SK-N-MC (cell line): ENCODE data around the gene FBH1.
"Not testable (repeated sequence)": the region's sequence is repeated elsewhere in the genome, so short reads cannot be mapped to it uniquely, and the experiment has no call there.

Experiments
- DNase-seq: peaks from one replicate; pipeline ENCODE4 v3.0.0-alpha.2; 2011; ENCODE audit warnings: low read depth, low spot score
- H3K27ac ChIP-seq: fragments of 200-600 bp; sonication (generic); 2 replicates; pipeline ENCODE4 v1.5.1; 2016; ENCODE audit warnings: mixed run types
- H3K36me3 ChIP-seq: fragments of 200-600 bp; sonication (generic); 2 replicates; pipeline ENCODE4 v1.6.1; 2017; ENCODE audit warnings: antibody characterized with exemption, low read length, mixed read lengths; ENCODE audit not compliant: insufficient read depth
- H3K4me3 ChIP-seq: fragments of 200-600 bp; sonication (generic); 2 replicates; pipeline ENCODE4 v1.5.1; 2016
- H3K9ac ChIP-seq: fragments of 200-600 bp; sonication (generic); 2 replicates; pipeline ENCODE4 v1.8.0; 2017; ENCODE audit warnings: mixed run types, mixed read lengths; ENCODE audit not compliant: insufficient read length
- H3K9me3 ChIP-seq: fragments of 200-600 bp; sonication (generic); 2 replicates; pipeline ENCODE4 v1.6.1; 2017; ENCODE audit warnings: low read depth, mild to moderate bottlenecking, antibody characterized with exemption, low read length, moderate library complexity, mixed read lengths
- EZH2 ChIP-seq: fragments of 200-600 bp; sonication (generic); IDR thresholded peaks from one replicate; pipeline ENCODE4 v1.6.1; 2017; ENCODE audit warnings: antibody characterized with exemption
- FOXP2 ChIP-seq: optimal IDR thresholded peaks from 2 replicates; pipeline ENCODE3; 2011; ENCODE audit warnings: mild to moderate bottlenecking, moderate library complexity; ENCODE audit not compliant: insufficient read depth; ENCODE audit errors: extremely low read length, control extremely low read depth
- POLR2AphosphoS5 ChIP-seq: IDR thresholded peaks from 2 replicates; pipeline ENCODE4 v1.6.1; 2012; ENCODE audit warnings: mild to moderate bottlenecking, low read depth, low read length, borderline replicate concordance

FBH1 gene

DNA sequence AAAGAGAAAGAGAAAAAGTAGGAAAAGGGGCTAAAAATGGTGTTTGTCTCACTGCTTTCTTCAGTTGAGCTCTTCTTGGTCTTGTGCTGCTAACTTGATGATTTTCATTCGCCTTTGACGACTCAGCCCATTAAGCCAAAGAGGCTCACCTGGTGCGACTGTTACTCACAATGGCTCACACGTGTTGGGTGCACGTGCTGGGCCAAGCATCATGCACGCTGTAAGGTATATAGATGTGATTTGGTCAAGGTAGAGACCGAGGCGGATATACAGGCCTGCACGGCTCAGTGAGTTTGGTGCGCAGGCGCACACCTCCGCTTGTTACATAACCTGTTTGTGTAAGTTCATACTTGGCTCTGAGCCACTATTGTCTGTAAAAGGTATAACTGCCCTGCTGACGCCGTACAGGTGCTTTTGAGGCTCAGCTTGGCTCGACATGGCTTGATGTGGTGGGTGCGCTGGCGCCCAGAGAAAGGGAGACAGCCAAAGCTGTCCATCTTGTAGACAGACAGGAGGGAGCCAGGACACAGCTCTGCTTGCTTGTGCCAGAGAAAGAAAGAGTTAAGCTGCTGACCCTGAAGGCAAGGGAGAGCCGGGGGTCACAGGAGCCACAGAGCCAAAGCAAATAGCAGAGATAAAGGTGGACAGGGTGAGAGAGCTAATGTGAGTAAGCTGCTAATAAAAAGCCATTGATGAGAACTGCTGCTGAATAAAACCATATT, 33.9 kb upstream of the FBH1 start:
- DNase-seq, result no peak
- Histone ChIP-seq H3K9me3 (no peaks in the 10 kb centered on the region), H3K36me3 (no peaks in the 10 kb centered on the region), H3K27ac (no peak overlapping the region), H3K4me3 (no peak overlapping the region), H3K9ac (no peak overlapping the region)
- TF ChIP-seq EZH2 (no peak), POLR2AphosphoS5 (no peak), FOXP2 (no peak)

DNA sequence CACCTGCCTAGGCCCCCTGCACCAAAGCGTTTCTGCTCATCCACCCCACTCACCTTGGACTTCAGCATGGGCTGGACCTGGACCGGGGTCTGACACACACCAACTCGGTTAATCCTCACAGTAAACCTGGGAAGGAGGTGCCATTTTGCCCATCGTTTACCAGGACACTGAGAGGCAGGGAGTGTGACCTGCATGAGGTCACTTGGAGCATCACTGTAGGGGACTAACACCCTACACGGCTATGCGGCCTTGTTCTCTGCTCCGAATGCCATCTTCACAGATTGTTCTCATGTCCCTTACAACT, 33.4 kb upstream of the FBH1 start:
- TF ChIP-seq FOXP2 (no peak), EZH2 (no peak), POLR2AphosphoS5 (no peak)
- Histone ChIP-seq H3K27ac (no peak overlapping the region), H3K9ac (no peak overlapping the region), H3K9me3 (no peaks in the 10 kb centered on the region), H3K4me3 (no peak overlapping the region), H3K36me3 (no peaks in the 10 kb centered on the region)
- DNase-seq, result no peak

DNA sequence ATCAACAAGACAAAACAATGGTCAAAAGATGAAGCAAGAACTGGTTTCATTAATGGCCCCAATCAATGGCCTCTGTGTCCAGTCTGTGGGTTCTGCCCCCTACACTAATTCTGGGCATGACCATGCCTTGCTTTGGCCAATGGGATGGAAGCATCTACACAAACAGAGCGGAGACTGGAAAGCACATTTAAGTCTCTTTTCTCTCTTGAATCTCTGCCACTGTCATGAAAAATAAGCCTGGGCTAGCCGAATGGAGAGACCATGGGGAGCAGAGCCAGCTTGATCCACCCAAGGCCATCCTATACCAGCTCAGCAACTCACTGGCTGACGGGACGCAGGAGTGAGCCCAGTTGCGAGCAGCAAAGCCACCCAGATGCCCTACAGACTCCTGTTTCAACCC, 31.2 kb upstream of the FBH1 start:
- Histone ChIP-seq H3K9me3 (no peaks in the 10 kb centered on the region), H3K9ac (no peak overlapping the region), H3K27ac (no peak overlapping the region), H3K4me3 (no peak overlapping the region), H3K36me3 (no peaks in the 10 kb centered on the region)
- TF ChIP-seq EZH2, result no peak
- TF ChIP-seq POLR2AphosphoS5, result no peak
- TF ChIP-seq FOXP2, result no peak
- no peak for DNase-seq

DNA sequence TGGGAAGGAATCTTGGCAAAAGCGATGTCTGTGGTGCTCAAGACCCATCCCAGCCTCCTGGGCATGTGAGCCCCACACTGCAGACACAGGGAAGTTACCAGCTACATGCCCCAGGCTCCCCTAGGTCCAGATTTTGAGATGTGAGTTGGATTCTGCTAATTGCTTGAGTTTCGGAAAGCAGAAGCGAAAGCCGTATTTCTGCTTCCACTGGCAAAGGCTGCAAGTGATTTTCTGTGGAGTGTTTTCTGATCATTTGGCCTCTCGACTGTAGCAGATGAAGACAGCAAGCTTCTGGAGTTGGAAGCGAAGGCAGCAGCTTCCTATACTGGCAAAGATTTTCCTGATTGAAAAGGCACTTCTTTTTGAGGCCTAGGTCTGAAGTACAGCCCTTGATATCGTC, 30.0 kb upstream of the FBH1 start:
- DNase-seq, result no peak
- Histone ChIP-seq H3K4me3 (no peak overlapping the region), H3K9me3 (no peaks in the 10 kb centered on the region), H3K36me3 (no peaks in the 10 kb centered on the region), H3K27ac (no peak overlapping the region), H3K9ac (no peak overlapping the region)
- TF ChIP-seq FOXP2 (no peak), EZH2 (no peak), POLR2AphosphoS5 (no peak)

DNA sequence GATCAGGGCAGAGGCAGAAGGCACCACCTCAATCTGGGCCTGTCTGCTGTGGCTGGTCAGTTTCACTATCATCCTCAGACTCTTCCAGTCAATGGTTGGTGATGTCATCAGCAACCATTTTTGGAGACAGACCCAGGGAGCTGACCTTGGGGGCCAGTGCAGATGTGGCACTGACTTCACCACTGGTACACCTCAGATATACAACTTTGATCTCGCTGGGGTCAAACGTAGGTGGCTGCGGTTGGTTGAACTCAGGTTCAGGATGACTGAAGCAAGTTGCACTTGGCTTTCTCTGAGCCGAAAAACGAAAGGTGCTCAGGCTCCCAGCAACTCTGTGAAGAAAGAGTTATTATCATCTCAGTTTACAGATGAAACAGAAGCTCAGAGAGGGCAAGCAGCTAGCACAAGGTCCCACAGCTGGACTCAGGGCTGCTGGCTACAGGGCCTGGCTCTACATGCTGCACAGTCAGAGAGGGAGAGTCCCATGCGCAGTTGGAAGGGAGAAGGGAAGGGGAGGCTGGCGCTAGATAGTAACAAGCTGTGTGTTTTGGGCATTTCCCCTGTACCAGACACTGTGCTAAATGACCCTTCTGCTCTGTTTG, 27.6 kb upstream of the FBH1 start:
- no peaks in the 10 kb centered on the region for H3K9me3 ChIP-seq
- no peaks in the 10 kb centered on the region for H3K36me3 ChIP-seq
- DNase-seq, result no peak
- no peak overlapping the region for H3K4me3 ChIP-seq
- no peak overlapping the region for H3K27ac ChIP-seq
- no peak overlapping the region for H3K9ac ChIP-seq
- TF ChIP-seq EZH2 (no peak), FOXP2 (no peak), POLR2AphosphoS5 (no peak)

DNA sequence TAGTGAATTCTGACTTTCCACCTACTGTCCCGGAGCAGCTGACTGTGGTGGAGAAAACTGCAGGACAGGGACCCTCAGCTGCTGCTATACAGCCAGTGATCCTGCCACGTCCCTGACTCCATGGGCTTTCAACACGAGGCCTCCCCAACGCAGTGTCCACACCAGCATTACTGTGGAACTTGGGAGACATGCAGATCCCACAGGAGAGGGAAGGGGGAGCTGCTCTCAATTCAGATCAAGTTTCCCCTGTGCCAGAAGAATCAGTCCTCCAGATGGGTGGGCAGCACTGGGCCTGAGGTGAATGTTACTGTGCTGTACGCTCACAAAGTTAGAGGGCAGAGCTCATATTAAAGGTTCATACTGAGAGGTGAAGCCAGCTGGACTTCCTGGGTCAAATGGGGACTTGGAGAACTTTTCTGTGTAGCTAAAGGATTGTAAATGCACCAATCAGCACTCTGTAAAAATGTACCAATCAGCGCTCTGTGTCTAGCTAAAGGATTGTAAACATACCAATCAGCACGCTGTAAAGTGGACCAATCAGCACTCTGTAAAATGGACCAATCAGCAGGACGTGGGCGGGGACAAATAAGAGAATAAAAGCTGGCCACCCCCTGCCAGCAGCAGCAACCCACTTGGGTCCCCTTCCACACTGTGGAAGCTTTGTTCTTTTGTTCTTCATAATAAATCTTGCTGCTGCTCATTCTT, 26.9 kb upstream of the FBH1 start:
- not testable (repeated sequence) for H3K4me3 ChIP-seq, DNase-seq, H3K9me3 ChIP-seq, H3K9ac ChIP-seq, H3K36me3 ChIP-seq, H3K27ac ChIP-seq

DNA sequence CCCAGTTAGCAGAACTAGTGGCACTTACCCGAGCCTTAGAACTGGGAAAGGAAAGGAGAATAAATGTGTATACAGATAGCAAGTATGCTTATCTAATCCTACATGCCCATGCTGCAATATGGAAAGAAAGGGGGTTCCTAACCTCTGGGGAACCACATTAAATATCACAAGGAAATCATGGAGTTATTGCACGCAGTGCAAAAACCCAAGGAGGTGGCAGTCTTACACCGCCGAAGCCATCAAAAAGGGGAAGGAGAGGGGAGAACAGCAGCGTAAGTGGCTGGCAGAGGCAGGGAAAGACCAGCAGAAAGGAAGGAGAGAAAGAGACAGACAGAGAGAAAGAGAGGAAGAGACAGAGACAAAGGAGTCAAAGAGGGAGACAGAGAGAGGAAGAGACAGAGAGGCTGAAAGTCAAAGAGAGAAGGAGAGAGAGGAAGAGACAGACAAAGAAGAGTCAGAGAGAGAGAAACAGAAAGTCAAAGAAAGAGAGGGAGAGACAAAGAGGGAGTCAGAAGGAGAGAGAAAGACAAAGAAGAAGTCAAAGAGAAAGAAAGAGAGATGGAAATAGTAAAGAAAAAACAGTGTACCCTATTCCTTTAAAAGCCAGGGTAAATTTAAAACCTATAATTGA, 23.5 kb upstream of the FBH1 start:
- not testable (repeated sequence) for H3K27ac ChIP-seq, H3K9me3 ChIP-seq, H3K4me3 ChIP-seq, H3K36me3 ChIP-seq, H3K9ac ChIP-seq, DNase-seq

DNA sequence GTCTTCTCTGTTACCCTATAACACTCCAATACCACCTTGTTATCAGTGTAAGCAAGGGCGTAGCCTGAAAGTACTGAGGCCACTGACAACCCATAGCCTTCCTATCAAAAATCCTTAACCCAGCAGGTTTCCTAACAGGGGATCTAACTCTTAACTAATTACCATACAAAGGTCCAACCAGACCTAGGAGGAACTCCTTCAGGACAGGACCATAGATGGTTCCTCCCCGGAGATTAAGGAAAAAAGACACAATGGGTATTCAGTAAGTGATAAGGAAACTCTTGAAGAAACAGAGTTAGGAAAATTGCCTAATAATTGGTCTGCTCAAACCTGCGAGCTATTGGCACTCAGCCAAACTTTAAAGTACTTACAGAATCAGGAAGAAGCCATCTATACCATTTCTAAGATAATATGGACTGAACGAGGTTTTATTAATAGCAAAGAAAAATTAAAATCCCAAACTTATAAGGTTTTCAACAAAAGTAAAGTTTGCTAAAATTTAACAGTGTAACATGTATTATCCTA, 22.9 kb upstream of the FBH1 start:
- not testable (repeated sequence) for DNase-seq

DNA sequence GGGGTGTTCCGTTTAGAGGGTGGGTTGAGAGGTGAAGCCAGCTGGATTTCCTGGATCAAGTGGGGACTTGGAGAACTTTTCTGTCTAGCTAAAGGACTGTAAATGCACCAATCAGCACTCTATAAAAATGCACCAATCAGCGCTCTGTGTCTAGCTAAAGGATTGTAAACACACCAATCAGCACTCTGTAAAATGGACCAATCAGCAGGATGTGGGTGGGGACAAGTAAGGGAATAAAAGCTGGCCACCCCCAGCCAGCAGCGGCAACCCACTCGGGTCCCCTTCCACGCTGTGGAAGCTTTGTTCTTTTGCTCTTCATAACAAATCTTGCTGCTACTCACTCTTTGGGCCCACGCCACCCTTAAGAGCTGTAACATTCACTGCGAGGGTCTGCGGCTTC, 21.7 kb upstream of the FBH1 start:
- H3K4me3 ChIP-seq, DNase-seq, H3K27ac ChIP-seq, H3K36me3 ChIP-seq, H3K9ac ChIP-seq, H3K9me3 ChIP-seq: not testable (repeated sequence)

More for the DNA sequence above, 22.9 kb upstream of the FBH1 start:
- H3K9me3 ChIP-seq, H3K36me3 ChIP-seq, H3K4me3 ChIP-seq, H3K27ac ChIP-seq, H3K9ac ChIP-seq: not testable (repeated sequence)
